Measurements from ENCODE around the gene ALG3. TPM values are rescaled to one million over a fixed set of nuclear protein-coding genes. Genes with fewer than 3 reads are reported as not detected.

The ALG3 gene
- total RNA-seq, 2 donors from 2014 or later, result 25.1 to 78.9 TPM

- H3K36me3 ChIP-seq, result no peaks in the 10 kb centered on the region
- TF ChIP-seq CTCF (IDR thresholded peaks at IDR 0.05), result no peak
- H3K4me1 ChIP-seq, result no peaks in the 10 kb centered on the region
- H3K9me3 ChIP-seq, result no peaks in the 10 kb centered on the region
- H3K27me3 ChIP-seq, result no peaks in the 10 kb centered on the region
- no peak for DNase-seq
- no peak overlapping the region for H3K27ac ChIP-seq
- intact Hi-C loops (cut with DNase I), result loop anchor here (5.0 kb wide), 1 partner anchor 393 kb away; no protein-coding TSS in a partner anchor
- no peak overlapping the region for H3K4me3 ChIP-seq
- no peak overlapping the region for H3K9ac ChIP-seq (ENCODE audit: low read depth in 2 of 2, low read length in 2 of 2)
Measured at GRCh38 chr3:184290331-184290730, 41.6 kb upstream of the ALG3 start.

- no peaks in the 10 kb centered on the region for H3K9me3 ChIP-seq
- H3K9ac ChIP-seq (ENCODE audit: low read depth in 2 of 2, low read length in 2 of 2), result no peak overlapping the region
- no peak overlapping the region for H3K27ac ChIP-seq
- no peaks in the 10 kb centered on the region for H3K27me3 ChIP-seq
- TF ChIP-seq CTCF (IDR thresholded peaks at IDR 0.05), result peak; percentile 48
- H3K36me3 ChIP-seq, result no peaks in the 10 kb centered on the region
- peak; percentile 52 for DNase-seq
- intact Hi-C loops (cut with DNase I), result loop anchor here (10.0 kb wide), 1 partner anchor 245 kb away; no protein-coding TSS in a partner anchor
- no peaks in the 10 kb centered on the region for H3K4me1 ChIP-seq
- no peak overlapping the region for H3K4me3 ChIP-seq
Measured at GRCh38 chr3:184289426-184289938, 40.7 kb upstream of the ALG3 start.

GRCh38 chr3:184284696-184285095 is 35.9 kb upstream of the ALG3 start:
- H3K4me1 ChIP-seq, result no peaks in the 10 kb centered on the region

GRCh38 chr3:184283681-184284080 is 34.9 kb upstream of the ALG3 start:
- no peak for TF ChIP-seq CTCF (IDR thresholded peaks at IDR 0.05)
- Histone ChIP-seq H3K27me3 (no peaks in the 10 kb centered on the region), H3K27ac (no peak overlapping the region), H3K9me3 (no peaks in the 10 kb centered on the region), H3K9ac (ENCODE audit: low read depth in 2 of 2, low read length in 2 of 2) (no peak overlapping the region), H3K4me1 (no peaks in the 10 kb centered on the region), H3K4me3 (no peak overlapping the region), H3K36me3 (no peaks in the 10 kb centered on the region)
- no peak for DNase-seq
- intact Hi-C loops (cut with DNase I), result loop anchor here (10.0 kb wide), 1 partner anchor 239 kb away; no protein-coding TSS in a partner anchor

More at GRCh38 chr3:184284696-184285095, 35.9 kb upstream of the ALG3 start:
- no peaks in the 10 kb centered on the region for H3K36me3 ChIP-seq
- intact Hi-C loops (cut with DNase I), result loop anchor here (10.0 kb wide), 1 partner anchor 240 kb away; no protein-coding TSS in a partner anchor
- H3K9ac ChIP-seq (ENCODE audit: low read depth in 2 of 2, low read length in 2 of 2), result no peak overlapping the region
- H3K4me3 ChIP-seq, result no peak overlapping the region
- peak; percentile 27 for DNase-seq
- no peak for TF ChIP-seq CTCF (IDR thresholded peaks at IDR 0.05)
- no peaks in the 10 kb centered on the region for H3K27me3 ChIP-seq
- H3K9me3 ChIP-seq, result no peaks in the 10 kb centered on the region
- H3K27ac ChIP-seq, result no peak overlapping the region

GRCh38 chr3:184282941-184283340 is 34.2 kb upstream of the ALG3 start:
- Histone ChIP-seq H3K9ac (ENCODE audit: low read depth in 2 of 2, low read length in 2 of 2) (no peak overlapping the region), H3K36me3 (no peaks in the 10 kb centered on the region), H3K4me1 (no peaks in the 10 kb centered on the region), H3K27me3 (no peaks in the 10 kb centered on the region), H3K4me3 (no peak overlapping the region), H3K27ac (no peak overlapping the region), H3K9me3 (no peaks in the 10 kb centered on the region)
- intact Hi-C loops (cut with DNase I), result loop anchor here (10.0 kb wide), 1 partner anchor 238 kb away; no protein-coding TSS in a partner anchor
- no peak for DNase-seq
- TF ChIP-seq CTCF (IDR thresholded peaks at IDR 0.05), result no peak

Data from colonic mucosa (tissue), 4 donors.